Stimulated activated CD4-positive, alpha-beta T cell treated with anti-CD3 and anti-CD28 coated beads, Interleukin-15, amount 100 ng/mL, for 1 hour (primary cell): Measurements from ENCODE around the gene HYI.
"Not testable (repeated sequence)": the region's sequence is repeated elsewhere in the genome, so short reads cannot be mapped to it uniquely, and the experiment has no call there.

ENCODE experiments used
- DNase-seq, 2 donors: peaks; one replicate each; pipeline ENCODE4 v3.0.0-alpha.2; 2020; ENCODE audit warnings: low read depth in 1 of 2, low spot score in 1 of 2

Gene HYI

GRCh38 chr1:43432171-43432860 is 21.4 kb downstream of the HYI start:
- DNase-seq: no peak

GRCh38 chr1:43431676-43432075 is 22.1 kb downstream of the HYI start:
- no peak for DNase-seq

DNA sequence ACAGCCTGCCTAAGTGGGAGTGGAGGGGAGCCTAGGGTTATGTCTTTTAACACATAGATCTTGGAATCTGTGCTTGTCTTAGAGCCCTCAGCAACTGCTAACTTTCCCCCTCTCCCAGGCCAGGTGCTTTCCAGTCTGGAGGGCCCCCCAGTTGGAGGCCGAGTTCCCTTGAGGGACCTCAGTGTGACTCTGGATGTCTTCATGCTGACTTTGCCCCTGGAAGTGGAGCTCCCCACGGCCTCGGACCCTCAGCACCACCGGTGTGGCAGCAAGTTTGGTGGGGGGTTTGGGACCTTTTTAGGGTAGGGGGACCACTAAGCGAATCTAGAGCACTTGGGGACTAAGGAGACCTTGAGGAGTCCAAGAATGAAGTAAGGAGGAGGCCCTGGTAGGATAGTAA is 22.9 kb downstream of the HYI start:
- no peak for DNase-seq

DNA sequence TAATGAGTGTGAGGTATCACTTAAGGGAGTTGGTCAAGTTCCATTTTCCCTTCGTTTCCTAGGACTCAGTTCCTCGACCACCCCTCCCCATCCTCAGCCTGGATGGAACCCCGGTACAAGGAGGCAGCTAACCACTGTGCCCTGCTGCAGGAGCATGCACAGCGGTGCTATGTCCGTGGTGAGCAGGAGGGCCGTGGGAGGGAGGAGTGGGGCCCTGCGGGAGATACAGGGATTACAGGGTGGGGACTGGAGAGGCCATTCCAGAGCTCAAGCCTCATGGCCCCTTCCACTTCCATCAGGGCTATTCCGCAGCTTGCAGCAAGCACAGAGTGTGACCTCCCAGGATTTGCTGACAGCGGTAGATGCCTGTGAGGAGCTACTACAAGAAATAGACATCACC is 25.8 kb downstream of the HYI start:
- no peak for DNase-seq

GRCh38 chr1:43427524-43427923 is 26.2 kb downstream of the HYI start:
- DNase-seq: no peak

DNA sequence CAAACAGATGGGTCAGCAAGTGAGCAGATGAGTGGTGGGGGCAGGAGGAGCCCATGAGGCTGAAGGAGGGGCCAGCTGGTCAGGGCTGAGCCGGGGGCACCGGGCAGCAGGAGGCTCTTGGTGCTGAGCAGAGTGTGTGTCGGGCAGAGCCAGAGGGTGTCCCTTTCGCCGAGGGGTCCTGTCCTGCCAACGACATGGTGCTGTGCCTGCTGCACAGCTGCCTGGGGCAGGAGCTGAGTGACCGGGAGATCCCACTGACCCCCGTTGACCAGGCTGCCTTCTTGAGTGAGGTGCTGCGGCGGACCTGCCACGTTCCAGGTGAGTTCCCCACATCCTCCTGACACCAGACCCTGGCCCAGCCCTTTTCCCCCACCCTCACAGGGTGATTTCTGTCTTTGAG is 27.5 kb downstream of the HYI start:
- DNase-seq: no peak

GRCh38 chr1:43425045-43425444 is 28.7 kb downstream of the HYI start:
- DNase-seq: no peak

DNA sequence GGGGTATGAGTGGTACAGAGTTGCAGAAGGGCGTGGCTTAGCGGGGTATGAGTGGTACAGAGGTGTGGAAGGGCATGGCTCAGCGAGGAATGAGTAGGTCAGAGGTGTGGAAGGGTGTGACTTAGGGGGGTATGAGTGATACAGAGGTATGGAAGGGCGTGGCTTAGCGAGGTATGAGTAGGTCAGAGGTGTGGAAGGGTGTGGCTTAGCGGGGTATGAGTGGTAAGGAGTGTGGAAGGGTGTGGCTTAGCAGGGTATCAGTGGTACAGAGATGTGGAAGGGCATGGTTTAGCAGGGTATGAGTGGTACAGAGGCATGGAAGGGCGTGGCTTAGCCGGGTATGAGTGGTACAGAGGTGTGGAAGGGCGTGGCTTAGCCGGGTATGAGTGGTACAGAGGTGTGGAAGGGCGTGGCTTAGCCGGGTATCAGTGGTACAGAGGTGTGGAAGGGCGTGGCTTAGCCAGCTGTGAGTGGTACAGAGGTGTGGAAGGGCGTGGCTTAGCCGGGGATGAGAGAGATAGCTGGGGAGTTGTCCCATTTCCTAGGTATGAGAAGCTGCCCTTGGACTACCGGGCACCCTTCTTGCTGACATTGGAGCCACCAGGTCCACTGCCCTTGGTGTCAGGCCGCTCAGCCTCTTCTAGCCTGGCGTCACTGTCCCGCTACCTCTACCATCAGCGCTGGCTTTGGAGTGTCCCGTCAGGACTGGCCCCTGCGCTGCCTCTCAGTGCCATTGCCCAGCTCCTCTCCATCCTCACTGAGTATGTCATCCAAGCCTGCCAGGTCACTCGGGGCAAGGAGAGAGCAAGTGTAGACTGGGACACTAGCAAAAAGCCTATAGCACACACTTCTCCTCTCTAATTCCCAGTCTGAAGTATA is 29.8 kb downstream of the HYI start:
- DNase-seq: no peak

DNA sequence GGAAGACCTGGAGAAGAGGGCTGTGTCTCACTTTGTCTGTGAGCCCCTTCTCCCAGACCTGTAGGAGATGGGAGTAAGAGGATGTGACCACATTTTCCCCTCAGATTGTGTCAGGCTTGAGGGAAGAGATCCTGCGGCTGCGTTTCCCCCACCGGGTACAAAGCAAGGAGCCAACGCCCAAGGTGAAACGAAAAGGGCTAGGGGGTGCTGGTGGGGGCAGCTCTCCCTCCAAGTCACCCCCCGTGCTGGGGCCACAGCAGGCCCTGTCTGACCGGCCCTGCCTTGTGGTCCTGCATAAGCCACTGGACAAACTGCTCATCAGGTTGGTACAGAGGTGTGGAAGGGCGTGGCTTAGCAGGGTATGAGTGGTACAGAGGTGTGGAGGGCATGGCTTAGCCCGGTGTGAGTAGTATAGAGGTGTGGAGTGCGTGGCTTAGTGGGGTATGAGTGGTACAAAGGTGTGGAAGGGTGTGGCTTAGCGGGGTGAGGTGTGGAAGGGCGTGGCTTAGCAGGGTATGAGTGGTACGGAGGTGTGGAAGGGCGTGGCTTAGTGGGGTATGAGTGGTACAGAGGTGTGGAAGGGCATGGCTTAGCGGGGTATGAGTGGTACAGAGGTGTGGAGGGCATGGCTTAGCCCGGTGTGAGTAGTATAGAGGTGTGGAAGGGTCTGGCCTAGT is 30.6 kb downstream of the HYI start:
- no peak for DNase-seq

DNA sequence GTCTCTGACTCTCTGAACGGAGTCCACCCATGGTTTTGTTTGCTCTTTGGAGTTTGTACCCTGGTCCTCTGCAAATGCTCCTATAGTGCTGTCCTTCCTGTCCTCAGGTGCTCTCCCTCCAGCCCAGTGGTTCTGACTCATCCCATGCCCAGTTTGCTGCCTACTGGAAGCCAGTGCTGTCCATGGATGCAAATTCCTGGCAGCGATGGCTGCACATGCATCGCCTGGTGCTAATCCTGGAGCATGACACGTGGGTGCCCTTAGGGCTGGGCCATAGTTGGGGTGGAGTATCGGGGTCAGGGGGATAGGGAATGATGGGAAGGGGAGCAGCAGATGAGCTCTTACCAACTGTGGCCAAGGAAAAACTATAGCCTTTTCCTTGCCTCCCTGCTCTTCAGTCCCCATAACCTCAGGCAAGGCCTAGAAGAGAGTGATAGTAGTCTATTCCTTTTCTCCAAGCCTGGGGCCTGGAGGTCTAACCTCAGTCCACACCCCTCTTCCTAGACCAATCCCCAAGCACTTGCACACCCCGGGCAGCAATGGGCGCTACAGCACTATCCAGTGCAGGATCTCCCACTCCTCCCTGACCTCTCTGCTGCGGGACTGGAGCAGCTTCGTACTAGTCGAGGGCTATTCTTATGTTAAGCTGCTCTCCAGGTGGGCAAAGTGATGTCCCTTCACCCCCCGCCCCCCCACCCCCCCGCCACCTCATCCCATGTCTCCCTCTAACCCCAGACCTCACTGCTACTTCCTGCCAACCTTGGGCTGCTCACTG is 31.6 kb downstream of the HYI start:
- no peak for DNase-seq

- no peak for DNase-seq
These were observed 32.3 kb downstream of the HYI start for GRCh38 chr1:43421396-43421795.

GRCh38 chr1:43420874-43421273 is 32.9 kb downstream of the HYI start:
- no peak for DNase-seq

GRCh38 chr1:43419627-43420425 is 33.9 kb downstream of the HYI start:
- no peak for DNase-seq

DNA sequence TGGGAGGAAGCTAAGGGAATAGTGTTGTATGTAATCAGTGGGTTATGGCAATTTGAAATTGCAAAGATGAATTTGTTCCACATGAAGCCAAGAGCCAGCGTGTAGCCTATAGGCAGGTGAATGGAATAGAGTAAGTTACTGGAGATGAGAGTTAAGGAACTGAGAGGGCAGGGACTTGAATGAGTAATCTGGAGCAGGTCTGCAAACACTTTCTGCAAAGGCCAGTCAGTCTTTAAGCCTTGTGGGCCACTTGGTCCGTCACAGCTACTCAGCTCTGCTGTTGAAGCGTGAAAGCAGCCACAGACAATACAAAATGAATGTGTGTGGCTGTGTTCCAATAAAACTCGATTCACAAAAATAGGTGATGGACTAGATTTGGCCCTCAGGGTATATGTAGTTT is 34.9 kb downstream of the HYI start:
- no peak for DNase-seq

DNA sequence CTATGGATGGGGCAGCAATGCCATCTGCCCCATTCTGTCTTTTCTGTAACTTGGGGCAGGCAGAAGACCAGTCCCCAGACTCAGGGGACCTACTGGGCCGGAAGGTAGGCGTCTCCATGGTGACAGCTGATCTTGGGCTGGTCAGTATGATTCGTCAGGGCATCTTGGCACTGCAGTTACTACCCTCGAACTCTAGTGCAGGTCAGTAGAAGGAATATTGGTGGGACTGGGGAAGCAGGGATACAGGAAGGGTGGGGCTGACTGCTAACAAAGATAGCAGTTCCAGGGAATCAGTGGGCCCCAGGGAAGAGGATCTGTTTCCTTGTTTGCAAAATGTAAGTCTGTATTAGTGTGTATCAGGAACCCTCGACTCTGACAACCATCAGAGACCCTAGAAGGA is 37.8 kb downstream of the HYI start:
- DNase-seq: no peak

GRCh38 chr1:43414634-43415223 is 39.0 kb downstream of the HYI start:
- DNase-seq: peak; percentile 31 to 45

DNA sequence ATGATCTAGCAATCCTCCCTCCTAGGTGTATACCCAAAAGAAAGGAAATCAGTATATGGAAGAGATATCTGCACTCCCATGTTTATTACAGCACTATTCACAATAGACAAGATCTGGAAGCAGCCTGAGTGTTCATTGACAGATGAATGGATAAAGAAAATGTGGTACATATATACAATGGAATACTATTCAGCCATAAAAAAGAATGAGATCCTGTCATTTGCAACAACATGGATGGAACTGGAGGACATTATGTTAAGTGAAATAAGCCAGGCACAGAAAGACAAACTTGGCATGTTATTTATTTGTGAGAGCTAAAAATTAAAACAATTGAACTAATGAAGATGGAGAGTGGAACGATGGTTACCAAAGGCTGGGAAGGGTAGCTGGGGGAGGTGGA is 40.3 kb downstream of the HYI start:
- not testable (repeated sequence) for DNase-seq

DNA sequence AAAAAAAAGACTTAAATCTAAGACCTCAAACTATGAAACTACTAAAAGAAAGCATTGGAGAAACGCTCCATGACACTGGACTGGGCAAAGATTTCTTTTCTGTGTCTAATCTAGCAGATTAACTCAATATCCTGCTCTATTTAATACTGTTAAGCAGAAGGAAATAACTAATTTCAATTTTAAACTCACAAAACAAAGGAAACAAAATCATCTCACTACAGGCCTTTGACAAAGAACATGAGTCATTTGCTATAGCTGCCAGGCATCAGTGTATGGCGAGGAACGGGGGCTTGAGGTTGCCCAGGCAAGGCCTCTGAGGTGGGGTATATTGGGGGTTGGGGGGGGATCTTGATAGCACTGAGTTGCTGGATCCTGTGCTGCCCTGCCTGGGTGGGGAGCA is 43.2 kb downstream of the HYI start:
- no peak for DNase-seq

DNA sequence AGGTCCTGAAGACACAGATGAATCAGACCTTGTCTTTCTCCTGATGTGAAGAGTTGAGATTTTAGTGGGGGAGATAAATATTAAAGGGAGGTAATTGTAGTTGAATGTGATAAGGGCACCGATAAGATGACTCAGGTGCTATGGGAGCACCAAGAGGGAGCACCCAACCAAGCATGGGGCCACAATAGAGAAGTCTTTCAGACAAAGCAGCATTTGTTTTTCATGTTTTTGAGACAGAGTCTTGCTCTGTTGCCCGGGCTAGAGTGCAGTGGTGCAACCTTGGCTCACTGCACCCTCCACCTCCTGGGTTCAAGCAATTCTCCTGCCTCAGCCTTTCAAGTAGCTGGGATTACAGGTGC is 47.9 kb downstream of the HYI start:
- DNase-seq: no peak

- no peak for DNase-seq
These were observed 48.4 kb downstream of the HYI start for GRCh38 chr1:43405219-43405875.
